Stomach (tissue), 4 donors: Measurements from ENCODE around the gene KITLG.

Source experiments
- CTCF ChIP-seq, 7 experiments: fragments of 450-650 bp in 4 of 7; fragments of 200-600 bp in 3 of 7; sonication (generic) in 3 of 7; IDR thresholded peaks; one replicate each; pipeline ENCODE4 v1.5.1; 2016 to 2019; ENCODE audit warnings: antibody characterized with exemption in 7 of 7, control low read depth in 2 of 7, mild to moderate bottlenecking in 1 of 7
- POLR2A ChIP-seq, 4 donors: fragments of 450-650 bp; IDR thresholded peaks; one replicate each; pipeline ENCODE4 v1.6.1; 2016; ENCODE audit warnings: antibody characterized with exemption in 4 of 4, control low read depth in 2 of 4, mild to moderate bottlenecking in 1 of 4, moderate library complexity in 1 of 4
- POLR2AphosphoS5 ChIP-seq, 3 donors: sonication (generic); formaldehyde crosslinking; IDR thresholded peaks; one replicate each; pipeline ENCODE4 v1.6.1; 2016; ENCODE audit warnings: antibody characterized with exemption in 3 of 3

GRCh38 chr12:88627501-88627900 lies 47.2 kb upstream of the KITLG start:
- TF ChIP-seq POLR2A (IDR thresholded peaks at IDR 0.05), result no peak
- TF ChIP-seq CTCF (IDR thresholded peaks at IDR 0.05), result no peak
- no peak for TF ChIP-seq POLR2AphosphoS5 (IDR thresholded peaks at IDR 0.05)
